Left renal pelvis (tissue), 4 donors: Measurements from ENCODE around the gene SDHAF2. TPM values are rescaled to one million over a fixed set of nuclear protein-coding genes. Genes with fewer than 3 reads are reported as not detected.
"Not testable (repeated sequence)": the region's sequence is repeated elsewhere in the genome, so short reads cannot be mapped to it uniquely, and the experiment has no call there.

Experiments
- DNase-seq, 4 donors: peaks; one replicate each; pipeline ENCODE4 v3.0.0-alpha.2; 2013; ENCODE audit warnings: low read depth in 4 of 4, low spot score in 3 of 4
- polyA plus RNA-seq, 4 donors: library from polyadenylated mRNA; unstranded; fragments of 120-200 nt; gene quantifications; one replicate each; pipeline ENCODE4 v1.2.1, GENCODE V29; 2013; ENCODE audit not compliant: insufficient read length in 4 of 4

SDHAF2 gene
- polyA plus RNA-seq: 10 to 100 TPM; 44.6 to 60.7 (median 45.9) TPM

DNA sequence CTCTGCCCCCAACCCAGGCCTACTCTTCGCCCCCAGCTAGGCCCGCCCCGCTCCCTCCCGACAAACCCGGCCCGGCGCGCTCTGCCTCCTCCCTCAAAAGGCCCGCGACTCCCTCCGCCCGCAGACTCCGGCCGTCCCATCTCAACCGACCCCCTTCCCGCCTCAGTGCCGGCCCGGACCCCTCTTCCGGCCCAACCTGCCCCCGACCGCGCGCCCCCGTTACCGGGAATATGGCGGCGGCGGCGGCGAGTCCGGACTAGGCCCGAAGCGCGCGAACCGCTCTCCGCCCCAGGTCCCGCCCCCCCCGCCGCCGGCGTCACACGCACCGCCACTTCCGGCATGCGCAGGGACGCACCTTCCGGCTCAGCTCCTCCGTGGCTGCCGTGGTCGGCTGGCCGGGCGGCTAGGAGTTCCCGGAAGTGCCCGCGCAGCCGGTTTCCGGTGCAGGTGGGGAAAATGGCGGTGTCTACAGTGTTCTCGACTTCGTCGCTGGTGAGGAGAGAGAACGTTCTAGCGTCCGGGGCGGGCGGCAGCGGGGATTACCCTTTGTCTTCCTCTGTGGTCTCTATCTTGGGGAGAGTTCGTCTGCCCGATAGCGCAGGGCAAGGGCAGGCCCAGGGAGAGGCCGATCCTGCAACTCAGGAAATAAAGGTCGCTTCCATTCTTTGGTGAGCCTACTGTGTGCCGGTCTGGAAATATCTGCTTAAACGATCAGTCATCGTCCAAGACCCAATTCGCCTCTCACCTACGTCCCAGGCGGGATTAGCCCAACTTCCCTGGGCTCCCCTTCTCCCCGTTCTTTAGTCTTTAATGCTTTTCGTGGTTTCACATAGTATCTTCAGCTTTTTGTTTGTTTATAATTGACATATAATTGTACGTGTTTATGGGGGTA lies at the start of gene SDHAF2, which contains the start of gene CPSF7:
Gene SDHAF2, plus strand, starts transcription at position 434 of the 892 bp plus-strand sequence. Its CDS starts 23 bp downstream, at position 457.
Gene CPSF7, minus strand, starts transcription at position 285 of the 892 bp plus-strand sequence. CDS start 740 bp downstream, outside the sequence.
- DNase-seq: peak; percentile 82 to 88 (median 84)

DNA sequence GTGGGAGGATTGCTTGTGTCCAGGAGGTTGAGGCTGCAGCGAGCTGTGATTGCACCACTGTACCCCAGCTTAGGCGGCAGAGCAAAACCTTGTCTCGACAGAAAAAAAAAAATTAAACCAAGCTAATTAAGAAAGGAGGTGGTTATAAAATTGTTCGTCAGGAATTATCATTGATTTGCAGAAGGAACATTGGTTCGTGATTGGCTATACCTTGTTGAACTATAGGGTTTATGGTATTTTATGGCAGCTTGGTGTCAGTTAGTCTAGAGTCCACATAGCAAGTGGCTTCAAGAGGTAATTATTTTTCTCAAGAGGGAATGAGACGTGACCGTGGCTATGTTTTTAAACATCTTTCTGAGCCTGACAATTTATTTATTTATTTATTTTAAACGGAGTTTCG lies 49.0 kb upstream of the SDHAF2 start:
- DNase-seq: no peak

DNA sequence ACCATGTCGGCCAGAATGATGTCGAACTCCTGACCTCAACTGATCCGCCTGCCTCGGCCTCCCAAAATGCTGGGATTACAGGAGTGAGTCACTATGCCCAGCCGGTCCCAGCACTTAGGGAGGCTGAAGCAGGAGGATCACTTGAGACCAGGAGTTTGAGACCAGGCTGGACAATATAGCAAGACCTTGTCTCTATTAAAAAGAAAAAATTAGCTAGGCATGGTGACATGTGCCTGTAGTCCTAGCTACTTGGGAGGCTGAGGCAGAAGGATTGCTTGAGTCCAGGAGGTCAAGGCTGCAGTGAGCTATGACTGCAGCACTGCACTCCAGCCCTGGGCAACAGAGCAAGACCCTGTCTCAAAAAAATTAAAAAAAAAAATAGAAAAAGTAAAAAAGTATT lies 46.1 kb upstream of the SDHAF2 start:
- DNase-seq: not testable (repeated sequence)

DNA sequence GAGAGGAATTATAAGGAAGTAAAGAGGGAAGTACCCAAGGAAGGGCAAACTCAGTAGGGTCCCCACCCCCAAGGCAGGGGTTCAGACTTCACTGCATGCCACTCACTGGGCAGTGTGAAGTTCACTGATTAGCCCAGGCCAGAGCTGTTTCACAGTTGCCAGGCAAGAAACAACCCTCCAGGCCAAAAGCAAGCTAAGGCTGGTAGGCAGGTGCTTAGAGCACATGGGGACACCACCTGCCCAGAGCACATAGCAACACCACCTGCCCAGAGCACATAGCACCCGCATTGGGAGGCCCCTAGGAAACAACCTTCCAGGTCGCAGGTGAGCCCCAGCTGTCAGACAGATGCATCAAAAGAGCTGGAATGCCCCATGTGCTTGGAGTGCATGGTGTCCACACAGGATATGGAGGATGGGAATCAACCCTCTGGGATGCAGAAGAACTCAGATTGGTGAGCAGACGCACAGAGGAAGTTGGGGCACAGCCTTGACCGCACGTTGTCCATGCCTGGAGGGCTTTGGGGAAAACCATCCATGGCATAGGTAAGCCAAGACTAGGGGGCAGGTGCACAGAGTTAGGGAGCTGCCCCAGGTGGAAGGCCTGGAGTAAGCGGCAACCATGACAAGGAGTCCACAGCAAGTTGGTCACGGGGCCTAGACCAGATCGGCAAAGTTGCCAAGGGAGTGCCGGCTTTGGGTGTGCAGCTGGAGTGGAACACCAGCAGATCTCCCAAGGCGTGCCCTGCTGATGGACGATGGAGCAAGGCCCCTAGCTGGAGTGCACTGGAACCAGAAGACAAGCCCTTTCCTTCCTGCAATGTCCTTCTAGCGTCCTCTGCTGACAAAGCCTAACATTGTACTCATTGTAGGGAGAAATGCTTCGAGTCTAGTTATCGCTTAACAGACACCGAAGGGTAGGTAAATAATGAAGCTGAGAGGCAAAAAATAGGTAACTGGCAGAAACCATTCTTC lies 45.4 kb upstream of the SDHAF2 start:
- no peak for DNase-seq

DNA sequence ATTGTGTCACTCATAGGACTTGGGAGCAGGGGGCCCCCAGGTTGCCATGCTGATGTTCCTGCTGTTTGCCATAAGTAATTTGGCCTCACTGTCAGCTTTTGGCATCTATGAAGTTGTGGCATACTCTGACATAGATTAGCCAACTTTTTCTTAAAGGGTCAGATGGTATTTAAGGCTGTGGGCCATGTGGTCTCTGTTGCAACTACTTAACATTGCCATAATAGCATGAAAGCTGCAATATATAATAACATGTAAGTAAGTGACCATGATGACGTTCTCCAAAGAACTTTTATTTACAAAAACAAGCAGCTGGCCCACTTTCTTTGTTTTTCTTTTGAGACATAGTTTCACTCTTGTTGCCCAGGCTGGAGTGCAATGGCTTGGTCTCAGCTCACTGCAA lies 39.8 kb upstream of the SDHAF2 start:
- no peak for DNase-seq

DNA sequence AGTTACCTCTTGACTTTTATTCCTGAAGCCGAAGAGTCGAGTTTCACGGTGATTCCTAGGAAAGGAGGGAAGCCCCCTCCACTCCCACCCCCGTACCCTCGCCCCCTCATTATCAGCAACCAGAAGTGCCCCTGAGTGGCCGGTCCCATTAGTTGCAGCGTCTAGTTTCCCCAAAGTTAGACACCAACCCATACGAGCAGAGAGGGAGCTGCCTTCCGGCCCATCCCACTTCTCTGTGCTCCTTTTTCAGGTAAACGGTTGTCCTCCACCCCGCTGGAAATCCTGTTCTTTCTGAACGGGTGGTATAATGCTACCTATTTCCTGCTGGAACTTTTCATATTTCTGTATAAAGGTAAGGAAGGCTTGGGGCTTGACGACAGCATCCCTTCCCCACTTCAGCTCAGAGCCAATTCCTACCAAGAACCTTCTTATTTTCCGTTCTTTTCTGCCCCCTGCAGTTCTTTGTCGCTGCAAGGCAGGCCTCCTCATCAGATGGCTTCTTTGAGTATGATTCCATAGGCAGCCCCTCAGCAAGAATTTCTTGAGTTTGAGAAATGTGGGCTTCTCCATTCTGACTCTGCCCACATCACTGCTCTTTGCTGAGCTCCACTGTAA lies 36.8 kb upstream of the SDHAF2 start:
- no peak for DNase-seq

DNA sequence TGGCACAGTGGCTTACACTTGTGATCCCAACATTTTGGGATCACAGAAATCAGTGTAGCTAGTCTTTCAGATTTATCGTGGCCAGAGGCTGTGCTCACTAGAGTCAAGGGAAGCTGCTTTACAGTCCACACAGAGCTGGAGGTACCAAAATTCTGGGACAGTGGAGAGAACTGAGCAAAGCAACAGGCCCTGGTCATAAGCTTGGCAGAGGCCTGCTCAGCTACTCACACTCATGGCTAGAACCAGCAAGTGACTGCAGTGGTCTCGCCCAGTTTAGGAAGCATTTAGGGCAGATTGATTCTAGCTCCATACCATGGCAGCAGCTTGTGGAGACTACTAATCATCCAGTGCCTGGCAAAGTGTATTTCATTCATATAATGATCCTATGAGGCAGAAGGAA lies 28.8 kb upstream of the SDHAF2 start:
- DNase-seq: no peak

DNA sequence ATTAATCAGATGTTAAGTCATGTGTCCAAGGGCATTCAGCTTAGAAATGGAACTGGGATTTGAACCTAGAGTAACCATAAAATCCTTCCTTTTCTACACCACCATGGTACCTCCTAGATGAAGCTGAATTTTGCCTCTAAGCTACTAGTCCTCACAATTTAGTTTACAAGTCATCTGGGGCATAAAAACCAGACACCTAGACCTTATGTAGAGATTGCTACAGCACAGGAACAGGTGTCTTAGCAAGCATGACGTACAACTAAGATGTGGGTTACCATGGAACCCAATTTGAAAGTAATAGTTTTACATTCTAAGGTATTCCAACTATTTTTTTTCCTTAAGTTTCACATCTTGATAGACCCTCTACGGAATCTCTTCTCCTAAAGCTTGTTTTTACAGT lies 28.4 kb upstream of the SDHAF2 start:
- no peak for DNase-seq

DNA sequence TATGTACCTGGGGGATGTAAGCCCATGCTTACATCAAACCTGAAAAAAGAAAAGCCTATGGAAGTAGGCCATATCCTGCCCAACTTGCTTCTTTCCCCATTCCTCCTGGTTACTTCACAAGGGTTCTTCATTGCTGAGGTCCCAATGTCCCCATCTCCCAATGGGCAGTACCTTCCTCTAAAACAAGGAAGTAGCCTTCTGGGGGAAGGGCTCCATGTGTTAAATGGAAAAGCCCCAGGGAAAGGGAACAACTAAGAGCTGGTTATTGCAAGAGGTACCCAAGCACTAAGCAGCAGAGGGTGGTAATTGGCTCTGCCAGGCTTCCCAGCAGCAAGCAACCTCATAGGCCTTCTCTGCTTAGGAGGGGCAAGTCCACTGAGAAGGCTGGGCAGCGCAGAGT lies 26.3 kb upstream of the SDHAF2 start:
- no peak for DNase-seq

DNA sequence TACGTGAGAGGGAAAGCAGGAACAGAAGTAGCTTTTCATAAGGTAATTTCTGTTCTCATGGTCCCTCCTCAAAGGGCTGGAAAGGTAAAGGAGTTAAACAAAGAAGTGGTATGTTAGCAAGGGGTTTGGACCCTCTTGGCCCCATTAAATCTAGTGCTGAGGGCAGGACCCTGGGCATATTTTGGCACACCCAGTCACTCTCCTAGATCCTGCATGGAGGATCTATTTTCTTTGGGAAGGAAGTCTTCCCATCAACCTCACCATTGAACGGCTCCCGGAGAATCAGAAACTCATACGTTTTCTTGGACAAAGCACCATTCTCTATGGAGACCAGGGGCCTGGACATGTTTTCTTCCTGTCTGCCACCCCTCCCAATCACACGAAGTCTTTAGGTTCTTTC lies 25.8 kb upstream of the SDHAF2 start:
- no peak for DNase-seq

DNA sequence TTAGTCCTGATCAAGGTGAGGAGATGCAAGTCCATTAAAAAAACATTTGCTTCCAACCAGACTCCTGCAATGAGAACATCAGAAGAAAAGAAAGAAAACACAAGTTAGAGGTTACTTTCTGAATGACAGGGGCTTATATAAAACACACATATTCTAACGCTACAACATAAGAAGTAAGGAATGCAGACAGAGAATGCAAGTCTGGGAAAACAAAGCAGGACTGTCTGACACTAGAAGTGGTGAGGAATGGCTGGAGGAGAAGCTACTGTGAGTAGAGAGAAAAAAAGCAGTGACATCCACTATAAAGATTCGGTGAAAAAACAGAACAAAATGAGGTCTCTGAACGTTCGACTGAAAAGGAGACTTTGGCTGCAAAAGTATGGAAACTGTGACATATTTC lies 25.3 kb upstream of the SDHAF2 start:
- DNase-seq: no peak

DNA sequence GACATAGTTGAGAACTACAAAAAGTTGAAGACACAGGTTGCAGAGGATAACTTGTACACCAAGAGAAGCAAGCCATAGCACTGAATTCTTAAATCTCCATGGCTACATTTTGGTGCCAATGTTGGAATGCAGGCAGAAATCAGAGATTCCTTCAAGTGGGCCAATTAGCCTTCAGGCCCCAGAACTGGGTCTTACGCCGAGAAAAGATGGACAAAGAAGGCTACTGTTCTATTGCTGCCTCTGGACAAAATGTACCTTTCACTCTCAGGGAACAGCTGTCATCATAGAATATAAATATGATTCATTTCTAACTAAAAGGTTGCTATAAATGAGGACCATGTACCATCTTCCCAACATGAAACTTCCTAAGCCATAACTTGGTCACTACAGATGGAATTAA lies 23.9 kb upstream of the SDHAF2 start:
- no peak for DNase-seq

DNA sequence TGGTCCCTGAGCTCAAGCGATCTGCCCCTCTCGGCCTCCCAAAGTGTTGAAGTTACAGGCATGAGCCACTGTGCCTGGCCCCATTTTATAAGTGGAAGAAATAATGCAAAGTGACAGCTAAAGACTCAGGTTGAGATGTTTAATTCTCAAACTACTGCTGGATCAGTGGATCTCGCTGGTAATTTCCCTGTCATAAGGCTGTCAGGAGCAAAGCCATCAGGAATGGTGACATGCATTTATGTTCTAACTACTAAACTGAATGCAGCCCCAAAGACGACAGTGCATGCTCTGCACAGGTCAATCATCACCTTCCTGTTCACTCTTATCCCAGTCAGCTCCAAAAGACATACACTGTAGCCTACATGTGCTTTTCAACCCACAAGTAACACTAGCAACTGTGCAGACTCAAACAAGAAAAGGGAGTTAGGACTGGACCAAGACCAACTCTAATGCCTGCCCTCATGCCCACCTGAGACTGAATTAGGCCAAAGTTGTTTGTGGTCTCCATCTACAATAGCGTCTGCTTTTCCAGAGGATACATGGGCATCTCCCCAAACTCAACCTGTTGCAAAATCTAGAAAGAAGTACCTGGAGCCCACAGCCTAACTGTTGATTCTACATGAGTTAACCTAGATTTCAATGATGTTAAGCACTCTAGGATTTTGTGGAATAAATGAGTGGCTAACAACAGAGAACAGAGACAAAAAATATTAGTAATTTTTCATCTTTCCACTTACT lies 22.8 kb upstream of the SDHAF2 start:
- DNase-seq: no peak

DNA sequence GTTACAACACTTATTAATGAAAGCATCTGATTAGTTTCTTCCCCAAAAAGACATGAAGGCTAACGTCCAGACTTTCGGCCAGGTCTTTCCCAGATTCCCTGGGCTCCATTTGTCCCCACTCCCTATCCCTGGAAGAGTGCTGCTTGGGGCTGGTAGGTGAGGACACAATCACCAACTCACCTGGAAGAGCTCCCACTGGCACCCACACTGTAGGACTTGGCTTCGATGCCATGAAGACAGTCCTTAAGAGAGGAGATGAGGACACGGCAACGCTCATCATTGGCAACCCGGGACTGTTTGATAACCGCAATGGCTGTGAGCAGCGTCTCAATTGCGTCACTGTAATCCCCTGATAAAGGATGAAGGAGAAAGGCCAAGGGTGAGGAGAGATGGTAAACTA lies 18.3 kb upstream of the SDHAF2 start:
- no peak for DNase-seq

DNA sequence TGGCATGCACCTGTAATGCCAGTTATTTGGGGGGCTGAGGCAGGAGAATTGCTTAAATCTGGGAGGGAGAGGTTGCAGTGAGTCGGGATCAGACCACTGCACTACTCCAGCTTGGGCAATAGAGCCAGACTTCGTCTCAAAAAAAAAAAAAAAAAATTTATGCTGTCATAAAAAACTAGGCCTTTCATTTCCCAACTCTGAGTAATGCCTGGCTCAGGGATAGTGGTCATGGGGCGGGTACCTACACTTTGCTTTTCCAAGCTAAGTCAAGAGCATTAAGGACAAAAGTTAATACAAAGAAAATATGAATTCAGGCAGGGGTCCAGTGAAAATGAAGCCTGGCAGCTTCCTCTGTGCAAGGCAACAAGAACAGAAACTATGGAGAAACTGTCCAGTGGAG lies 16.4 kb upstream of the SDHAF2 start:
- DNase-seq: no peak

DNA sequence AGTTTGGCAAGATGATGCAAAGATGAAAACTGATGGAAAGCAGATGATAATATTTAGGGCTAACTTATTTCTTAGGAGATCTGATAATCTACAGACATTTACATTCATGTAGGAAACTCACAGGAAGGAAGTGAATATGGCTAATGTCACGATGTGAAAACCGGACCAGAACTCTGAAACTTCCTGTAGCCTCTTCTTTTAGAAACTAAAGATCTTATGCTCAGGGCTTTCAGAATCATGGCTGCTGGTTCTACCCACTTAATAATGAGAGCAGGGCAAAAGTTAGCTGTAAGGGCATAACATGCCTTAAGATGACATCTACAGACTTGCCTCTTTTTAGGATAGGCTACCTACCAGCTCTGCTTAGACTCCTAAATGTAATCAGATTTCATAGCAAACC lies 15.4 kb upstream of the SDHAF2 start:
- no peak for DNase-seq

DNA sequence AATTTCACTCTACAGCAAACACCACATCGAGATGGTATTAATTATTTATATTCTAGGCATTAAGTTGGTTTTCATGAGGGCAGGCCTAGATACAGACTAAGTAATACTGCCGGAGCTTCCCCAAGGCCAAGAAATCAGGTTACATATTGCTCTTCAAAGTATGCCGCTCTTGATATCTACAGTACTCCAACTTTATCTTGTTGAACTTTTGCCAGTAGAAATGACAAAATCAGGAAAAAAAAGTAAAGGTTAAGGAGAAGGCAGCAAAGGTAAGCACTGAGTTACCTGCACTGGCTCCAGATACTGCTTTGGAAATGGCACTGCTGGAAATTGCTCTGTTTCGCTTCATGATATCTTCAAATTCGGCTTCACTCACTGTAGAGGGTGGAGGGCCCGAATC lies 14.5 kb upstream of the SDHAF2 start:
- no peak for DNase-seq

DNA sequence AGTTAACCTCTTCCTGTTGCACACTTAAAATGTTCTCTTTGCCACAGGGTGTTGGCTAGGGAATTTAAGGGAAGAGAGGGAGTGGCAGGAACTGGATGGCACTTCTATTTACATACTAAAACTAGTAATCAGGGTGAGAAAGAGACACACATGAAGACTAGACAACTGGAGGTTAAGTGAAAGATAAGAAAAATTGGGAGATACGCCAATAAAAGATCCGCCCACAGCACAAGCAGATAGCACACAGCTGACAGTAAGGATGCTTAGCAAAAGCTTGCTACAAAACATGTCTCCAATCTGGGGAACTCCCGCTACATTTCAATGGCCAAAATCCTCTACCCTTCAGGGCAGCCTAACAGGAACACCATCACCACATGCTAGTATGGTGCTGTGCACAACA lies 13.0 kb upstream of the SDHAF2 start:
- no peak for DNase-seq

DNA sequence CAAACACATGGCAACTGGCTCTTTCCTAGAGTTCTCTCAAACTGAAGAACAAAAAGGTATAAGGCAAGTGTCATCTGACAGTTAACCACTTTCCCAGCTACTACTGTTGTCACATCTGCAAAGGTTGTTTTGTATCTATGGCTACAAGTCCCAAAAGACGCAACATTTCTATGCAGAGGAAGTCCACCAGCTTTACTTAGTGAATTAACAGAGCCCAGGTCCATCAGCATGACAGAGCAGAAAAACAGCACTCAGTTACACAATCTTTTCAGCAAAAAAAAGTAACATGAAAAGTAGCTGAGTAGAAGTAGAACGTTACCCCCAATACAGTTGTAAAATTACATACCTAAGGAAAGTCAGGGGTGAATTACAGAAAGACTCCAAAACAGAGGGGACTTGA lies 12.3 kb upstream of the SDHAF2 start:
- DNase-seq: no peak

DNA sequence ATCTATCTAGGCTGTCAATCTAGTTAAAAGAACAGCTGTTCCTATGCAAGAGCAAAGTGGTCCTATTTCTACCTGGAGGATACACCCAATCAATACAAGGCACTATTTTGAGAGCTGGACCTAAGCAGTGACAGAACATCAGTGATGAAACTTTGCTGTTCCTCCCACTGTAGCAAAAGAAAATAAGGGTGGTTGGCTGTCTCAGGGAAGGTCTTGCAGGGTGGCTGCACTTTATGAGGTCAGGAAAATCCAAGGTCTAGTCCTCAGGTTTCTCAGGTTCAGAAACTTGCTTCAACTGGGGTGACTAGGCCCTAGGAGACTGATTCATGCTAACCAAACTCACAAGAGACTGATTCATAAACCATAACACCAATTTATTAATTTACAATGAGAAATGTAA lies 11.8 kb upstream of the SDHAF2 start:
- no peak for DNase-seq
